K562 (cell line): ENCODE data around the gene CCDC73. TPM values are rescaled to one million over a fixed set of nuclear protein-coding genes. Genes with fewer than 3 reads are reported as not detected.

ENCODE experiments used
- ATAC-seq: fragments of 200-7000 bp; cut with Tn5 transposase; 3 replicates; pipeline ENCODE4 v1.9.1; 2020; ENCODE audit warnings: moderate library complexity
- BruUV-seq: library from RNA; stranded (reverse); fragments of 400-500 nt; replicated peaks from 2 replicates; lab custom pipeline; 2021; lab: Mats Ljungman, UMichigan
- CTCF ChIA-PET: fragments of 300-600 bp; formaldehyde crosslinking; extraction: SDS; loops from one replicate; lab custom pipeline; 2021; ENCODE audit warnings: low intra/inter-chr PET ratio; lab: Yijun Ruan, JAX
- POLR2A ChIA-PET: fragments of 300-600, 350-650 bp; sonication (Branson Sonifier 250); formaldehyde crosslinking; extraction: SDS; loops from one replicate; lab custom pipeline; 2021; ENCODE audit warnings: antibody characterized with exemption, inconsistent platforms; lab: Yijun Ruan, JAX
- DNase-seq, 4 experiments: peaks; one replicate each; pipeline versions ENCODE4 v3.0.0 to v3.0.0-alpha.2; 2011 to 2018; ENCODE audit warnings: low spot score in 3 of 4, mixed read lengths in 3 of 4; ENCODE audit errors: extremely low read depth in 1 of 4
- FAIRE-seq: peaks from 2 replicates; lab custom pipeline; 2011; peaks lifted over from hg19 to GRCh38; lab: Jason Lieb, UNC
- H2AFZ ChIP-seq: 2 replicates; pipeline ENCODE4 v1.6.0; 2011; ENCODE audit warnings: low read depth, low read length, control low read depth, inconsistent platforms
- H3K27ac ChIP-seq: fragments of 200-600 bp; 3 replicates; pipeline ENCODE4 v1.8.0; 2011; ENCODE audit warnings: low read depth, mild to moderate bottlenecking, control low read depth, inconsistent platforms, low read length, moderate library complexity, mixed read lengths; ENCODE audit errors: extremely low read depth
- H3K27me3 ChIP-seq, 2 experiments: fragments of 300-600 bp in 1 of 2; 2 replicates in 1 of 2; 3 replicates in 1 of 2; pipeline versions ENCODE4 v1.6.0 to v1.8.0; 2011; ENCODE audit warnings: inconsistent platforms in 2 of 2, low read length in 2 of 2, mild to moderate bottlenecking in 1 of 2, mixed read lengths in 1 of 2, moderate library complexity in 1 of 2; ENCODE audit not compliant: control insufficient read depth in 2 of 2, insufficient read depth in 2 of 2
- H3K36me3 ChIP-seq: fragments of 300-600 bp; 3 replicates; pipeline ENCODE4 v1.8.0; 2011; ENCODE audit warnings: mild to moderate bottlenecking, low read length, inconsistent platforms; ENCODE audit not compliant: control insufficient read depth, insufficient read depth
- H3K4me1 ChIP-seq, 2 experiments: fragments of 200-600 bp in 1 of 2; replicated peaks in 1 of 2; 2 replicates in 1 of 2; 3 replicates in 1 of 2; pipeline versions ENCODE4 v1.5.1 to v1.8.0; 2011; ENCODE audit warnings: inconsistent platforms in 2 of 2, low read length in 2 of 2, mild to moderate bottlenecking in 1 of 2, mixed read lengths in 1 of 2, moderate library complexity in 1 of 2; ENCODE audit not compliant: control insufficient read depth in 2 of 2, insufficient read depth in 2 of 2
- H3K4me2 ChIP-seq: 2 replicates; pipeline ENCODE4 v1.6.1; 2011; ENCODE audit warnings: low read length, control low read depth, inconsistent platforms, mixed read lengths; ENCODE audit not compliant: insufficient read depth
- H3K4me3 ChIP-seq: fragments of 200-600 bp; sonication (generic), shearing (Covaris generic); 2 replicates; pipeline ENCODE4 v1.5.1; 2016; ENCODE audit warnings: control low read depth, inconsistent platforms
- H3K79me2 ChIP-seq: fragments of 200-600 bp; 3 replicates; pipeline ENCODE4 v1.8.0; 2011; ENCODE audit warnings: low read length, inconsistent platforms; ENCODE audit not compliant: control insufficient read depth, insufficient read depth
- H3K9ac ChIP-seq, 2 experiments: 2 replicates each; pipeline versions ENCODE4 v1.6.0 to v1.6.1; 2011; ENCODE audit warnings: low read depth in 2 of 2, low read length in 2 of 2, control low read depth in 1 of 2, inconsistent platforms in 1 of 2, mild to moderate bottlenecking in 1 of 2, mixed read lengths in 1 of 2; ENCODE audit not compliant: insufficient read depth in 1 of 2
- H3K9me1 ChIP-seq: one replicate; pipeline ENCODE4 v1.6.0; 2011; ENCODE audit warnings: inconsistent platforms, mild to moderate bottlenecking, low read length, moderate library complexity; ENCODE audit not compliant: control insufficient read depth, insufficient read depth
- H3K9me3 ChIP-seq: replicated peaks from 2 replicates; pipeline ENCODE4 v1.5.1; 2011; ENCODE audit warnings: low read depth, low read length, inconsistent platforms; ENCODE audit not compliant: control insufficient read depth, insufficient read depth
- H4K20me1 ChIP-seq: replicated peaks from 2 replicates; pipeline ENCODE4 v1.6.1; 2011; ENCODE audit warnings: low read length, inconsistent platforms, mixed read lengths; ENCODE audit not compliant: control insufficient read depth, insufficient read depth
- MTF1 ChIP-seq: fragments of 250-450 bp; sonication (Bioruptor Pico); IDR thresholded peaks from 2 replicates; pipeline ENCODE4 v1.9.0; 2021; ENCODE audit warnings: moderate library complexity, mild to moderate bottlenecking, inconsistent platforms, borderline replicate concordance
- RAD21 ChIP-seq, 2 experiments: fragments of 250-450 bp in 1 of 2; fragments of 450-650 bp in 1 of 2; sonication (Bioruptor Pico) in 1 of 2; formaldehyde crosslinking in 1 of 2; IDR thresholded peaks in 1 of 2; conservative IDR thresholded peaks in 1 of 2; 2 replicates each; pipeline versions ENCODE4 v1.4.0 to v1.8.0; 2020 to 2022; ENCODE audit warnings: mild to moderate bottlenecking in 2 of 2, moderate library complexity in 1 of 2
- REST ChIP-seq, 2 experiments: fragments of 450-650 bp; formaldehyde crosslinking in 1 of 2; IDR thresholded peaks; 2 replicates each; pipeline versions ENCODE4 v1.4.0 to v1.6.1; 2014 to 2020; ENCODE audit warnings: mild to moderate bottlenecking in 2 of 2, borderline replicate concordance in 1 of 2, low read depth in 1 of 2
- SRSF7 ChIP-seq: fragments of 200-400 bp; formaldehyde crosslinking; optimal IDR thresholded peaks from 2 replicates; pipeline ENCODE3; 2017; ENCODE audit warnings: mild to moderate bottlenecking, low read depth, low read length
- ZNF384 ChIP-seq: IDR thresholded peaks from 2 replicates; pipeline ENCODE4 v1.6.1; 2012; ENCODE audit warnings: low read depth, low read length, improper control_type of control experiment
- in situ Hi-C: fragments of 300-500 bp; cut with MboI; formaldehyde crosslinking; loops from 4 replicates; pipeline ENCODE4 v1.15.0; 2018; ENCODE audit warnings: inconsistent platforms, mixed read lengths
- intact Hi-C: fragments of 100-400 bp; cut with micrococcal nuclease; formaldehyde crosslinking; loops from 2 replicates; pipeline ENCODE4 v1.14.2; 2022
- polyA plus RNA-seq, 8 experiments: library from polyadenylated mRNA; depleted of rRNA in 4 of 8; stranded (reverse) in 5 of 8; unstranded in 3 of 8; fragments of >200 nt; fragmentation: Nextera tagmentation in 2 of 8; fragmentation: Illumina TruSeq in 1 of 8; extraction: Ambion mirVana in 2 of 8; extraction: Trizol in 1 of 8; gene quantifications; 2 replicates each; pipeline versions ENCODE4 v1.2.1 to v1.2.3, GENCODE V29; 2011 to 2014; ENCODE audit warnings: inconsistent platforms in 1 of 8, missing spikeins in 1 of 8
- total RNA-seq, 7 experiments: library from RNA; depleted of rRNA in 6 of 7; stranded (reverse); fragments of >200 nt in 6 of 7; fragmentation: Illumina TruSeq in 2 of 7; extraction: Trizol in 2 of 7; gene quantifications; 2 replicates each; pipeline versions ENCODE4 v1.2.1 to v1.2.3, GENCODE V29; 2011 to 2021; ENCODE audit warnings: low replicate concordance in 1 of 7
- TF ChIP-seq, protein P1 (sequence below), 3 experiments: IDR thresholded peaks in 2 of 3; conservative IDR thresholded peaks in 1 of 3; 2 replicates each; pipeline ENCODE4 v1.5.1; 2011 to 2012; ENCODE audit warnings: low read length in 3 of 3, mild to moderate bottlenecking in 3 of 3, control low read depth in 2 of 3, improper control_type of control experiment in 1 of 3, inconsistent platforms in 1 of 3, low read depth in 1 of 3, mixed read lengths in 1 of 3, moderate library complexity in 1 of 3; ENCODE audit not compliant: insufficient read depth in 2 of 3

The CCDC73 gene
- total and polyA plus RNA-seq, 9 of the 15 experiments (the other 6 are each of a cell fraction or from before 2014, with no cell fraction given): 0.20 to 0.21 TPM; not detected in 7

DNA sequence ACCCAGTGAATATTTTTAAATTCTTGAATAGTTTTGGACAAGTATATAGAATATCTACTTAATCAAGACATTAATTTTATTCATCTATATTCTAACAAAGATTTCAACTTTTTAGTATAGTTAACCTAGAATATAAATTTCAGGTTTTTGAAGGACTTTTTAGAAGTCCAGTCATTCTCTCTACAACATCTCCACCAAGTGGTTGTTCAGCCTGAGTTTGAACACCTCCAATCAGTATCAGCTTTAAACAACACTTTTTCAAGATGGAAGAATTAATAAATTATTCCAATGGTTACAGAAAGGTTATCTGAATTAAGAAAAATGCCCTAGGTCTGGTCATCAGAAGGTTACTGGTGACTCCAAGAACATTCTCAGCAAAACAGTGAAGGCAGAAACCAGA is 179.0 kb downstream of the CCDC73 start:
- Histone ChIP-seq H3K9me3 (no peaks in the 10 kb centered on the region), H4K20me1 (no peaks in the 10 kb centered on the region), H3K4me2 (no peak overlapping the region), H3K4me1 (no peaks in the 10 kb centered on the region), H3K4me3 (no peak overlapping the region), H3K9me1 (no peaks in the 10 kb centered on the region), H3K36me3 (no peaks in the 10 kb centered on the region), H3K27ac (no peak overlapping the region), H2AFZ (no peak overlapping the region), H3K27me3 (no peaks in the 10 kb centered on the region), H3K9ac (no peak overlapping the region), H3K79me2 (no peaks in the 10 kb centered on the region)
- POLR2A ChIA-PET: no interaction called here
- CTCF ChIA-PET: interaction anchor here (0.9 to 1.7 kb wide), 2 partner anchors 292 to 303 kb away, joined by 4 to 13 read pairs; no protein-coding TSS in a partner anchor
- intact Hi-C loops (loop anchor here (1.0 kb wide), 2 partner anchors 241 to 292 kb away; no protein-coding TSS in a partner anchor), in situ Hi-C loops (no loop called here)
- BruUV-seq: no TSS peak
- DNase-seq (peak in 1 of 4 experiments; percentile 13), FAIRE-seq (no peak), ATAC-seq (no peak)
- TF ChIP-seq RAD21 (CRISPR knock-in tag; conservative IDR thresholded peaks at IDR 0.05 in 1 of 2, IDR thresholded peaks at IDR 0.05 in 1 of 2) (peak; percentile 52 to 66), SRSF7 (no peak), MTF1 (CRISPR knock-in tag) (no peak), ZNF384 (no peak), REST (IDR thresholded peaks at IDR 0.05; ENCODE audit: borderline replicate concordance) (peak; percentile 36; the same call in 1 of the 2 replicates), REST (CRISPR knock-in tag; IDR thresholded peaks at IDR 0.05; ENCODE audit: low read depth) (no peak)
- TF ChIP-seq, protein P1, sequence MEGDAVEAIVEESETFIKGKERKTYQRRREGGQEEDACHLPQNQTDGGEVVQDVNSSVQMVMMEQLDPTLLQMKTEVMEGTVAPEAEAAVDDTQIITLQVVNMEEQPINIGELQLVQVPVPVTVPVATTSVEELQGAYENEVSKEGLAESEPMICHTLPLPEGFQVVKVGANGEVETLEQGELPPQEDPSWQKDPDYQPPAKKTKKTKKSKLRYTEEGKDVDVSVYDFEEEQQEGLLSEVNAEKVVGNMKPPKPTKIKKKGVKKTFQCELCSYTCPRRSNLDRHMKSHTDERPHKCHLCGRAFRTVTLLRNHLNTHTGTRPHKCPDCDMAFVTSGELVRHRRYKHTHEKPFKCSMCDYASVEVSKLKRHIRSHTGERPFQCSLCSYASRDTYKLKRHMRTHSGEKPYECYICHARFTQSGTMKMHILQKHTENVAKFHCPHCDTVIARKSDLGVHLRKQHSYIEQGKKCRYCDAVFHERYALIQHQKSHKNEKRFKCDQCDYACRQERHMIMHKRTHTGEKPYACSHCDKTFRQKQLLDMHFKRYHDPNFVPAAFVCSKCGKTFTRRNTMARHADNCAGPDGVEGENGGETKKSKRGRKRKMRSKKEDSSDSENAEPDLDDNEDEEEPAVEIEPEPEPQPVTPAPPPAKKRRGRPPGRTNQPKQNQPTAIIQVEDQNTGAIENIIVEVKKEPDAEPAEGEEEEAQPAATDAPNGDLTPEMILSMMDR (IDR thresholded peaks at IDR 0.05 in 2 of 3, conservative IDR thresholded peaks at IDR 0.05 in 1 of 3; ENCODE audit: insufficient read depth in 2 of 3, low read depth in 1 of 3, low read length in 3 of 3): peak in 2 of 3 experiments; percentile 3 to 54; a peak in 3 of 6 replicates
